Measurements from ENCODE around the gene GPR143.

DNA sequence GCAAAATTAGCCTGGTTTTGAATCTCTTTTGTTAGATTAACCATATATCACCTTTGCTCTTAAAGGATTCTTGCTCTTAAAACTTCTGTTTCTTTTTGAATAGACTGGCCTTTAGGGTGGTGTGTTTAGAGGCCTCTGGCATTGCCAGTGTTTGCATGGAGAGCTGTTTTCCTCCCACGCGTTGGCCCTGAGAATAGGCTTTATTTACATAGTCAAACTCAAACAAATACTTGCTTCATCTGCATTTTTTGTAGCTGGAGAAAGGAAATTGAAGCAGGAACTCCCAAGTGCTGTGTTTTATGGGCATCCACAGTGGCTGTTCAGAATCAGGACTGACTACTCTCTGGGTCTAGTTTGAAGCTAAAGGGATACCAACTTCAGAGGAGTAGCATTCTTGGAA, 23.3 kb upstream of the GPR143 start:
- TF ChIP-seq, protein P1, sequence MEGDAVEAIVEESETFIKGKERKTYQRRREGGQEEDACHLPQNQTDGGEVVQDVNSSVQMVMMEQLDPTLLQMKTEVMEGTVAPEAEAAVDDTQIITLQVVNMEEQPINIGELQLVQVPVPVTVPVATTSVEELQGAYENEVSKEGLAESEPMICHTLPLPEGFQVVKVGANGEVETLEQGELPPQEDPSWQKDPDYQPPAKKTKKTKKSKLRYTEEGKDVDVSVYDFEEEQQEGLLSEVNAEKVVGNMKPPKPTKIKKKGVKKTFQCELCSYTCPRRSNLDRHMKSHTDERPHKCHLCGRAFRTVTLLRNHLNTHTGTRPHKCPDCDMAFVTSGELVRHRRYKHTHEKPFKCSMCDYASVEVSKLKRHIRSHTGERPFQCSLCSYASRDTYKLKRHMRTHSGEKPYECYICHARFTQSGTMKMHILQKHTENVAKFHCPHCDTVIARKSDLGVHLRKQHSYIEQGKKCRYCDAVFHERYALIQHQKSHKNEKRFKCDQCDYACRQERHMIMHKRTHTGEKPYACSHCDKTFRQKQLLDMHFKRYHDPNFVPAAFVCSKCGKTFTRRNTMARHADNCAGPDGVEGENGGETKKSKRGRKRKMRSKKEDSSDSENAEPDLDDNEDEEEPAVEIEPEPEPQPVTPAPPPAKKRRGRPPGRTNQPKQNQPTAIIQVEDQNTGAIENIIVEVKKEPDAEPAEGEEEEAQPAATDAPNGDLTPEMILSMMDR (IDR thresholded peaks at IDR 0.05): no peak
- TF ChIP-seq POLR2A (IDR thresholded peaks at IDR 0.05): no peak

Measured in right lobe of liver (tissue), 4 donors.